ENCODE results near the gene LRRFIP1. TPM values are rescaled to one million over a fixed set of nuclear protein-coding genes. Genes with fewer than 3 reads are reported as not detected.

The LRRFIP1 gene
- polyA plus RNA-seq, 1 of the 3 experiments (the other 2 are of a cell fraction) = 47.3 TPM

GRCh38 chr2:237765875-237766274, 138.5 kb downstream of the LRRFIP1 start:
- no peaks in the 10 kb centered on the region for H3K9me3 ChIP-seq
- H3K9ac ChIP-seq = no peak overlapping the region
- H2AFZ ChIP-seq (ENCODE audit: low read depth) = no peak overlapping the region
- no peak overlapping the region for H3K4me3 ChIP-seq (ENCODE audit: low read depth in 2 of 2, low read length in 1 of 2)
- peaks cover 47 to 56% of the 10 kb centered on the region in 2 experiments for H3K36me3 ChIP-seq (replicated peaks in 1 of 2; ENCODE audit: control insufficient read depth in 1 of 2, insufficient read depth in 2 of 2, low read length in 1 of 2)
- DNase-seq = no peak
- 0 out of 2 replicates have a peak, but pooled peaks cover 4% of the 10 kb centered on the region for H4K20me1 ChIP-seq (ENCODE audit: insufficient read depth)
- H3K9me2 ChIP-seq = no peaks in the 10 kb centered on the region
- CTCF ChIA-PET = interaction anchor here (0.8 to 2.2 kb wide), 4 partner anchors 9 to 93 kb away, joined by 3 to 9 read pairs (median 6); no protein-coding TSS in a partner anchor
- no peak for TF ChIP-seq FOSL2 (IDR thresholded peaks at IDR 0.05; ENCODE audit: borderline replicate concordance, low read depth)
- TF ChIP-seq, protein P1, sequence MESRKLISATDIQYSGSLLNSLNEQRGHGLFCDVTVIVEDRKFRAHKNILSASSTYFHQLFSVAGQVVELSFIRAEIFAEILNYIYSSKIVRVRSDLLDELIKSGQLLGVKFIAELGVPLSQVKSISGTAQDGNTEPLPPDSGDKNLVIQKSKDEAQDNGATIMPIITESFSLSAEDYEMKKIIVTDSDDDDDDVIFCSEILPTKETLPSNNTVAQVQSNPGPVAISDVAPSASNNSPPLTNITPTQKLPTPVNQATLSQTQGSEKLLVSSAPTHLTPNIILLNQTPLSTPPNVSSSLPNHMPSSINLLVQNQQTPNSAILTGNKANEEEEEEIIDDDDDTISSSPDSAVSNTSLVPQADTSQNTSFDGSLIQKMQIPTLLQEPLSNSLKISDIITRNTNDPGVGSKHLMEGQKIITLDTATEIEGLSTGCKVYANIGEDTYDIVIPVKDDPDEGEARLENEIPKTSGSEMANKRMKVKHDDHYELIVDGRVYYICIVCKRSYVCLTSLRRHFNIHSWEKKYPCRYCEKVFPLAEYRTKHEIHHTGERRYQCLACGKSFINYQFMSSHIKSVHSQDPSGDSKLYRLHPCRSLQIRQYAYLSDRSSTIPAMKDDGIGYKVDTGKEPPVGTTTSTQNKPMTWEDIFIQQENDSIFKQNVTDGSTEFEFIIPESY (IDR thresholded peaks at IDR 0.05; ENCODE audit: borderline replicate concordance, low read depth) = no peak
- TF ChIP-seq, protein P2, sequence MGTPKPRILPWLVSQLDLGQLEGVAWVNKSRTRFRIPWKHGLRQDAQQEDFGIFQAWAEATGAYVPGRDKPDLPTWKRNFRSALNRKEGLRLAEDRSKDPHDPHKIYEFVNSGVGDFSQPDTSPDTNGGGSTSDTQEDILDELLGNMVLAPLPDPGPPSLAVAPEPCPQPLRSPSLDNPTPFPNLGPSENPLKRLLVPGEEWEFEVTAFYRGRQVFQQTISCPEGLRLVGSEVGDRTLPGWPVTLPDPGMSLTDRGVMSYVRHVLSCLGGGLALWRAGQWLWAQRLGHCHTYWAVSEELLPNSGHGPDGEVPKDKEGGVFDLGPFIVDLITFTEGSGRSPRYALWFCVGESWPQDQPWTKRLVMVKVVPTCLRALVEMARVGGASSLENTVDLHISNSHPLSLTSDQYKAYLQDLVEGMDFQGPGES (IDR thresholded peaks at IDR 0.05; ENCODE audit: low read depth, low read length) = no peak
- TF ChIP-seq FOXJ3 (CRISPR knock-in tag; IDR thresholded peaks at IDR 0.05) = no peak
- no peak for TF ChIP-seq NFIC (IDR thresholded peaks at IDR 0.05; ENCODE audit: borderline replicate concordance)
- no peak for TF ChIP-seq GABPA (IDR thresholded peaks at IDR 0.05; ENCODE audit: low read depth)
- TF ChIP-seq RXRA (IDR thresholded peaks at IDR 0.05; ENCODE audit: borderline replicate concordance, low read depth) = no peak
- no peak for TF ChIP-seq ELF1 (IDR thresholded peaks at IDR 0.05)
- TF ChIP-seq EZH2phosphoT487 (IDR thresholded peaks at IDR 0.05; ENCODE audit: borderline replicate concordance, low read depth) = no peak
- TF ChIP-seq TEAD4 (IDR thresholded peaks at IDR 0.05; ENCODE audit: borderline replicate concordance, insufficient read depth) = no peak
- TF ChIP-seq, protein P3, sequence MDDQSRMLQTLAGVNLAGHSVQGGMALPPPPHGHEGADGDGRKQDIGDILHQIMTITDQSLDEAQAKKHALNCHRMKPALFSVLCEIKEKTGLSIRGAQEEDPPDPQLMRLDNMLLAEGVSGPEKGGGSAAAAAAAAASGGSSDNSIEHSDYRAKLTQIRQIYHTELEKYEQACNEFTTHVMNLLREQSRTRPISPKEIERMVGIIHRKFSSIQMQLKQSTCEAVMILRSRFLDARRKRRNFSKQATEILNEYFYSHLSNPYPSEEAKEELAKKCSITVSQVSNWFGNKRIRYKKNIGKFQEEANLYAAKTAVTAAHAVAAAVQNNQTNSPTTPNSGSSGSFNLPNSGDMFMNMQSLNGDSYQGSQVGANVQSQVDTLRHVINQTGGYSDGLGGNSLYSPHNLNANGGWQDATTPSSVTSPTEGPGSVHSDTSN (IDR thresholded peaks at IDR 0.05) = no peak
- WGBS (ENCODE audit: low lambda C conversion rate) = 95% methylated on average over 8 of the region's 8 CpGs
- POLR2A ChIA-PET = no interaction called here
- H3K4me1 ChIP-seq (ENCODE audit: control insufficient read depth in 1 of 2, insufficient read depth in 2 of 2, low read depth in 1 of 2, low read length in 1 of 2) = no peaks in the 10 kb centered on the region; a peak in 1 of 4 replicates
- H3K27ac ChIP-seq (ENCODE audit: low read depth in 2 of 2, low read length in 1 of 2) = no peak overlapping the region
- no peaks in the 10 kb centered on the region for H3K27me3 ChIP-seq (ENCODE audit: insufficient read depth)
- H3K4me2 ChIP-seq = no peak overlapping the region
- peaks cover under 1% of the 10 kb centered on the region; the same call in 1 of the 2 replicates for H3K79me2 ChIP-seq (ENCODE audit: insufficient read depth)
- peaks cover 5% of the 10 kb centered on the region for H3F3A ChIP-seq (replicated peaks; ENCODE audit: insufficient read depth)

GRCh38 chr2:237766340-237766739, 139.0 kb downstream of the LRRFIP1 start:
- 34% methylated on average over 2 of the region's 2 CpGs for WGBS (ENCODE audit: low lambda C conversion rate)
- Histone ChIP-seq H3K27ac (ENCODE audit: low read depth in 2 of 2, low read length in 1 of 2) (no peak overlapping the region), H3K9me3 (no peaks in the 10 kb centered on the region), H3K4me2 (no peak overlapping the region), H3F3A (replicated peaks; ENCODE audit: insufficient read depth) (peaks cover 5% of the 10 kb centered on the region), H3K79me2 (ENCODE audit: insufficient read depth) (no peaks in the 10 kb centered on the region), H2AFZ (ENCODE audit: low read depth) (no peak overlapping the region), H3K36me3 (replicated peaks in 1 of 2; ENCODE audit: control insufficient read depth in 1 of 2, insufficient read depth in 2 of 2, low read length in 1 of 2) (peaks cover 46 to 55% of the 10 kb centered on the region in 2 experiments), H3K9me2 (no peaks in the 10 kb centered on the region), H3K4me1 (ENCODE audit: control insufficient read depth in 1 of 2, insufficient read depth in 2 of 2, low read depth in 1 of 2, low read length in 1 of 2) (no peaks in the 10 kb centered on the region; a peak in 1 of 4 replicates), H3K9ac (no peak overlapping the region), H4K20me1 (ENCODE audit: insufficient read depth) (0 out of 2 replicates have a peak, but pooled peaks cover 4% of the 10 kb centered on the region), H3K4me3 (ENCODE audit: low read depth in 2 of 2, low read length in 1 of 2) (no peak overlapping the region), H3K27me3 (ENCODE audit: insufficient read depth) (no peaks in the 10 kb centered on the region)
- ChIA-PET CTCF (interaction anchor here (1.2 to 2.2 kb wide), 3 partner anchors 9 to 93 kb away, joined by 3 to 9 read pairs (median 8); no protein-coding TSS in a partner anchor), POLR2A (no interaction called here)
- TF ChIP-seq CHD2 (IDR thresholded peaks at IDR 0.05; ENCODE audit: low read length, partially characterized antibody) (no peak), FOXM1 (IDR thresholded peaks at IDR 0.05; ENCODE audit: low read depth) (no peak), MXI1 (IDR thresholded peaks at IDR 0.05; ENCODE audit: low read depth, low read length) (no peak), SMC3 (IDR thresholded peaks at IDR 0.05; ENCODE audit: low read depth, low read length) (no peak), ELF1 (IDR thresholded peaks at IDR 0.05) (no peak), MEF2A (IDR thresholded peaks at IDR 0.05; ENCODE audit: borderline replicate concordance, low read depth) (no peak), EZH2phosphoT487 (IDR thresholded peaks at IDR 0.05; ENCODE audit: borderline replicate concordance, low read depth) (no peak), EP300 (IDR thresholded peaks at IDR 0.05; ENCODE audit: borderline replicate concordance in 1 of 2, low read depth in 1 of 2, low read length in 1 of 2) (no peak), SIN3A (IDR thresholded peaks at IDR 0.05; ENCODE audit: borderline replicate concordance, low read depth, low read length) (no peak)
- TF ChIP-seq, protein P2 (IDR thresholded peaks at IDR 0.05; ENCODE audit: low read depth, low read length) = no peak
- TF ChIP-seq, protein P3 (IDR thresholded peaks at IDR 0.05) = no peak
- DNase-seq = no peak

Measured in SK-N-SH (cell line).